ENCODE data around the gene PMM1. TPM values are rescaled to one million over a fixed set of nuclear protein-coding genes. Genes with fewer than 3 reads are reported as not detected.

Gene PMM1
- total and polyA plus RNA-seq, 2 donors (not counting 3 experiments of a cell fraction or from before 2014, with no cell fraction given), result 14.6 to 31.7 TPM

DNA sequence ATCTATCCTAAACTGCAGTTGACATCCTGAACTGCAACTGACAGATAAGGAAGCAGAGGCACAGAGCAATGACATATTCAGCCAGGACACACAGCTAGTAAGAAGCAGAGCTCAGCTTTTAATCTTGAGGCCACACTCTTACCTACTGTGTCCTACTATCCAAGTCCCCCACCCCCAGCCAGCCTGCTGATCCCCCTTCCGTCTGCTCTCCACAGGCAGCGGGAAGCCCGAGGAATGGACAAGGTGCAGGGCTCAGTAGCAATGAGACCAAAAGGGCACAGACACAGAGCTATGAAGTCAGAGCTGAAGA is 49.7 kb downstream of the PMM1 start:
- ChIA-PET CTCF (interaction anchor here (1.2 kb wide), 1 partner anchor 136 kb away, joined by 3 read pairs; no protein-coding TSS in a partner anchor), POLR2A (interaction anchor here (1.4 kb wide), 1 partner anchor 17 kb away, joined by 4 read pairs; no protein-coding TSS in a partner anchor)
- Histone ChIP-seq H3K4me1 (ENCODE audit: control insufficient read depth, extremely low read depth, insufficient read depth, low read length) (peaks cover 11% of the 10 kb centered on the region), H3K9ac (replicated peaks; ENCODE audit: extremely low read depth, insufficient read depth, low read length) (no peak overlapping the region), H3K9me3 (replicated peaks; ENCODE audit: control insufficient read depth, insufficient read depth, low read length) (no peaks in the 10 kb centered on the region), H3K4me3 (replicated peaks in 1 of 3; ENCODE audit: insufficient read depth in 1 of 3, low read depth in 1 of 3, low read length in 3 of 3) (no peak overlapping the region), H3K4me2 (ENCODE audit: insufficient read depth, low read length) (no peak overlapping the region), H3K27me3 (ENCODE audit: control insufficient read depth in 2 of 2, insufficient read depth in 2 of 2, low read length in 2 of 2) (no peaks in the 10 kb centered on the region), H3K36me3 (ENCODE audit: control insufficient read depth in 2 of 2, extremely low read depth in 1 of 2, insufficient read depth in 2 of 2, low read length in 2 of 2) (peaks cover 0 to 9% of the 10 kb centered on the region in 2 experiments), H4K20me1 (replicated peaks; ENCODE audit: control insufficient read depth, extremely low read depth, insufficient read depth, low read length) (no peaks in the 10 kb centered on the region), H3K79me2 (ENCODE audit: control insufficient read depth, insufficient read depth, low read length) (peaks cover 42% of the 10 kb centered on the region), H3K27ac (ENCODE audit: insufficient read depth, low read depth, low read length) (no peak overlapping the region), H3K9me1 (replicated peaks; ENCODE audit: control insufficient read depth, extremely low read depth, insufficient read depth, low read length) (no peaks in the 10 kb centered on the region), H2AFZ (ENCODE audit: low read depth, low read length) (no peak overlapping the region)
- no TSS peak for BruUV-seq (replicated peaks)
- no peak for DNase-seq (ENCODE audit: low read depth, low spot score)
- dilution Hi-C loops (cut with MboI; ENCODE audit: extremely low pct_ligation_motif_present, low sequenced_read_pairs) (no loop called here), intact Hi-C loops (cut with micrococcal nuclease) (no loop called here)
- no peak for FAIRE-seq
- TF ChIP-seq, protein P1, sequence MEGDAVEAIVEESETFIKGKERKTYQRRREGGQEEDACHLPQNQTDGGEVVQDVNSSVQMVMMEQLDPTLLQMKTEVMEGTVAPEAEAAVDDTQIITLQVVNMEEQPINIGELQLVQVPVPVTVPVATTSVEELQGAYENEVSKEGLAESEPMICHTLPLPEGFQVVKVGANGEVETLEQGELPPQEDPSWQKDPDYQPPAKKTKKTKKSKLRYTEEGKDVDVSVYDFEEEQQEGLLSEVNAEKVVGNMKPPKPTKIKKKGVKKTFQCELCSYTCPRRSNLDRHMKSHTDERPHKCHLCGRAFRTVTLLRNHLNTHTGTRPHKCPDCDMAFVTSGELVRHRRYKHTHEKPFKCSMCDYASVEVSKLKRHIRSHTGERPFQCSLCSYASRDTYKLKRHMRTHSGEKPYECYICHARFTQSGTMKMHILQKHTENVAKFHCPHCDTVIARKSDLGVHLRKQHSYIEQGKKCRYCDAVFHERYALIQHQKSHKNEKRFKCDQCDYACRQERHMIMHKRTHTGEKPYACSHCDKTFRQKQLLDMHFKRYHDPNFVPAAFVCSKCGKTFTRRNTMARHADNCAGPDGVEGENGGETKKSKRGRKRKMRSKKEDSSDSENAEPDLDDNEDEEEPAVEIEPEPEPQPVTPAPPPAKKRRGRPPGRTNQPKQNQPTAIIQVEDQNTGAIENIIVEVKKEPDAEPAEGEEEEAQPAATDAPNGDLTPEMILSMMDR (IDR thresholded peaks at IDR 0.05; ENCODE audit: extremely low read depth in 1 of 2, insufficient read depth in 1 of 2, low read depth in 1 of 2, low read length in 2 of 2), result no peak
- TF ChIP-seq POLR2A (IDR thresholded peaks at IDR 0.05; ENCODE audit: low read depth, low read length) (no peak), FOS (IDR thresholded peaks at IDR 0.05; ENCODE audit: borderline replicate concordance, insufficient read depth, low read length) (no peak), GATA2 (IDR thresholded peaks at IDR 0.05; ENCODE audit: insufficient read depth, insufficient read length, low read depth, low read length) (no peak), JUN (IDR thresholded peaks at IDR 0.05; ENCODE audit: borderline replicate concordance, insufficient read depth, insufficient read length, low read depth) (no peak), MYC (IDR thresholded peaks at IDR 0.05; ENCODE audit: low read depth, low read length) (no peak), POLR2AphosphoS5 (IDR thresholded peaks at IDR 0.05; ENCODE audit: insufficient read depth, low read depth, low read length) (no peak), EZH2 (IDR thresholded peaks at IDR 0.05; ENCODE audit: borderline replicate concordance, low read depth, low read length, severe bottlenecking) (no peak)
- TF ChIP-seq, protein P2, sequence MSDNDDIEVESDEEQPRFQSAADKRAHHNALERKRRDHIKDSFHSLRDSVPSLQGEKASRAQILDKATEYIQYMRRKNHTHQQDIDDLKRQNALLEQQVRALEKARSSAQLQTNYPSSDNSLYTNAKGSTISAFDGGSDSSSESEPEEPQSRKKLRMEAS (IDR thresholded peaks at IDR 0.05; ENCODE audit: insufficient read depth, insufficient read length), result no peak

Data from endothelial cell of umbilical vein (primary cell).